ENCODE results near the gene CER1.

CER1 gene, protein sequence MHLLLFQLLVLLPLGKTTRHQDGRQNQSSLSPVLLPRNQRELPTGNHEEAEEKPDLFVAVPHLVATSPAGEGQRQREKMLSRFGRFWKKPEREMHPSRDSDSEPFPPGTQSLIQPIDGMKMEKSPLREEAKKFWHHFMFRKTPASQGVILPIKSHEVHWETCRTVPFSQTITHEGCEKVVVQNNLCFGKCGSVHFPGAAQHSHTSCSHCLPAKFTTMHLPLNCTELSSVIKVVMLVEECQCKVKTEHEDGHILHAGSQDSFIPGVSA

DNA sequence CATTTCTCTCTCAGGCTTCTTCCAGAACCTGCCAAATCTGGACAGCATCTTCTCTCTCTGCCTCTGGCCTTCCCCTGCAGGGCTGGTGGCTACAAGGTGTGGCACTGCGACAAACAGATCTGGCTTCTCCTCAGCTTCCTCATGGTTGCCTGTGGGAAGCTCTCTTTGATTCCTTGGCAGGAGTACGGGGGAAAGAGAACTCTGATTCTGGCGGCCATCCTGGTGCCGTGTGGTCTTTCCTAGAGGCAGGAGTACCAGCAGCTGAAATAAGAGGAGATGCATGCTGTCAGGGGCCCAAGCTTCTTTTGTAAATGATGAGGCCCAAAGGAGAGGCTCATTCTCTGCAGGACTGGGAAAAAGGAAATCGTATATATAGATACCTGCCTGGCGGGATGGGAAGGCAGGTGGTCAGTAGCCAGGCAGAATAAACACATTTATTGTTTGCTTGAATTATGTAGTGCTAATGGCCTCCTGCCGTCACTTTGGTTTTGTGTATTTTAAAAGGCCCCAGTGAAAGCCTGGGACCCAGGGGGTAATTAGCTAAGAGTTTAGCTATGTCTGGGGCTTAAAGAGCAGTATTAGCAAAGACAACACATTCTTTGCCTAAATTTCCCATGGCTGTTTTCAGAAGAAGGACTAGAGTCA lies at the start of gene CER1:
TSS of gene CER1 (minus strand) at position 343 of the 645 bp plus-strand sequence. CDS start at position 282, 61 bp downstream.
- no peak for DNase-seq (ENCODE audit: low spot score)

DNA sequence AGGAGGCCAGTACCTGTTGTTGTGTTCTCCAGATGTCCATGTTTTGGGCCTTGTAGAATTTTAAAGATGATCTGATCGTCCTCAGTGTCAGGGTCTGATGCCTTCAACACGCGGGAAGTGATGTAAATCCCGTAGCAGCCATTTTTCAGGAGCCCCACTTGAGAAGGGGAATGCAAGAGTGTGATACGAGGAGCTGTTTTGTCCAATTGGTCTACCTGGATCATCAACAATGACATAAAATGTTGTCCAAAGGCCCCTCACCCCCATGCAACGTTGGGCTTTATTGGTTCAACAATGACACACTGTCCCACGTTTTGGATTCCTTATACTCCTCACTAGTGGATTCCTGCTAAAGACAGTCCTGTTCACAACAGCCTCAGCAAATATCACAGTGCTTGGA lies 48.1 kb upstream of the CER1 start:
- DNase-seq (ENCODE audit: low spot score), result no peak

DNA sequence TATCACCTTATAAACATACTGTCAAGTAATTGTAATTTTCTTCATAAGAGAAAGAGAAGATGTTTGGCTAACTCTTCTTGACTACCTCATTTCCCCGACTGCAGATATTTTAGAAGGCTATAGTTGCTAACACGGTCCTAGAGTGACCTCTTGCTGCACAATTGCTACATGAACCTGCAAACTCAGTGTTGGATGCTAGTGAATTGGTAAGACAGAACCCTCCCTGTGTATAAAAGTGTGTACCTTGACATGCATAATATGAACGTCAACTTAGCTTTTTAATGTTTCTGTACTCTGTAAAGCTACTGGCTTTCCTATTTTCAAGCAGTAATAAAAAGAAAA lies 46.7 kb upstream of the CER1 start:
- DNase-seq (ENCODE audit: low spot score), result no peak

DNA sequence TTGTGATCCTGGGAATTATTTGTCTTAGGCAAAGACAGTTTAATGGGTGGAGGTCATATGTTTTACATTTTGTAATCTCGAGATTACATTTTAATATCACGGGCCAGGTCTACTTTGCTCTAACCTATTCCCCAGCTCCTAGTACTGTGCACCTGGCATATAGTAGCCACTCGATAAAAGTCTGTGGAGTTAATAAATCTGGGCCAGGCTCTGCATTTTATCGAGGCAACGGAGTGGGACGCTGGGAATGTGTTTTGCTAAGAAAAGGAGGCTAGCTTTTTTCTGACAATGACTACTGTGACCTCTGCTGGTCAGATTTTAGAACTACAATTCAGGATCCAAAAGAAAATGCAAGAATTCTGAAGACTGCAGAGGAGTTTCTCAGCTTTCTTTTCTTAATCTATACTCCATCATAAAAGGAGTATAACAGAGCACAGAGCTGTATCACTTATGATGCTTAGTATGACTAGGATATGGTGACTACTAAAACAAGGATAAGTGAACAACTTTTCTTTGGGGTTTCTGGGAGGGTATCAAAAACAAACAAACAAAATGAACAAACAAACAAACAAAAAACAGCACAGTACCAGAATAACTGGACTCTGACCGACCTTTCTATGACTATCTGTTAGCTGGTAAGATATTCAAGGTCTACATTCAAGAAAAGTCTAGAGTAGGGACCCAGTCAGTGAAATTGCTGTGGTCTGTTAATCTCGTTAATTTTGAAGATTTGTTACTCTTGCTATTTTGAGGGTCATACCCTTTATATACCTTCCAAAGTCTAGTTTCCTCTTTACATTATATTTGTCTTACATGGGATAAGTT lies 46.1 kb upstream of the CER1 start:
- DNase-seq (ENCODE audit: low spot score), result peak; percentile 72

DNA sequence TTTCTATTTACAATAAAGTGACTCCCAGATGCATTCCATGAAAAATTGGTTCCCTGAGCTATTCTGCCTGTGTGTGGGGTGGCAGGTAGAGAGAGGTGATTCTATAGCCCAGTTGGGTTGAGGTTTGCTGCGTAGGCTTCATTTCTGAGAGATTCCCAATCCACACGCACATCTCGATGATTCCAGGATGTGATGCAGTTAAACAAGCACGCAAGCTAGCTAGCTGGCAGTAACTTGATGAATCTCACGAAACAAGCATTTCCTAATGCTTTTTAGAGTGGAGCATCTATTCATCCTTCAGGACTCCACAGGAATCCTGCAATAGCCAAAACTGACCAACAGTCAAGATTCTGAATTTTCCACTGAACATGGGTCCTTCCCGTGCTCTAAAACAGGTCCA lies 43.8 kb upstream of the CER1 start:
- DNase-seq (ENCODE audit: low spot score), result no peak

DNA sequence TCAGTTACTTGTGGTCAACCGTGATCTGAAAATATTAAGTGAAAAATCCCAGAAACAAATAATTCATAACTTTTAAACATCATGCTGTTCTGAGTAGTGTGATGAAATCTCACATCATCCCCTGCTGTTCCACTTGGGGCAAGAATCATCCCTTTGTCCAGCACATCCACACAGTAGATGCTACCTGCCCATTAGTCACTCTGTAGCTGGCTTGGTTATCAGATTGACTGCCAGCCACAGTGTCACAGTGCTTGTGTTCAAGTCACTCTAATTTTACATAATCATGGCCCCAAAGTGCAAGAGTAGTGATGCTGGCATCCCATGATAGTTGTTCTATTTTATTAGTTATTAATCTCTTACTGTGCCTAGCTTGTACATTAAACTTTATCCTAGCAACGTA lies 39.1 kb upstream of the CER1 start:
- no peak for DNase-seq (ENCODE audit: low spot score)

DNA sequence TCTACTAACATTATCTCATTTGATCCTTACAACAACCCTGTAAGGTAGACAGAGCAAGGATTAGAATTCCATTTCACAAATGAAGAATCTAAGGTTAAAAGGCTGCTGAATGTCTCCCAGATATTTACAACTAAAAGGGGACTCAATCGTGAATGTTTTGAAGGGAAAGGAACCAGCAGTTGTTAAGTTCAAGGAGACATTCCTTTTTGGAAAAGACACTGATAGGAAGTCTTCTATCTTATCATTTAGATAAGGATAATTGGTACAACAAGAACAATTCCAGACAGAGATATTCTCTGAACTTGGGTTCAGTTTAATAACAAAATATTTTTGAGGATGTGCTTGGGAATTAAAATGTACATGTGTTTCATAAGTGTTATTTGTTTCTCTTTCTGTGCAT lies 37.5 kb upstream of the CER1 start:
- no peak for DNase-seq (ENCODE audit: low spot score)

DNA sequence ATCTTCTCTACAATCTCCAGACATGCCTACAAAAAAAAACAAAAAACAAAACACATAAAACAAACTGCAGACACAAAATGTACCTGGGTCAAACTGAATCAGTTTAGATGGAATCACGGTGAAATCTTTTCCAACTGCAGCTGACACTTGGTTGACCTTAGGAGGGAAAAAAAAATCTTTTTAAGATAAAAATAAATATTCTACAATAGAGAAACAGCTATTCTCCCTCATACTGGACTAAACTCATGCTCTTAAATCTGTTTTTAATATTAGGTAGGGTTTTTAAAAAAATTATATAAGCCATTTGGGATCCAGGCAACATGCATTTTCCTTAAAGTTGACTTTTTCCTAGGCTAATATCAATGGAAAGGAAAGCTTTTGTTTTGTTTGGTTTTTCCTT lies 33.8 kb upstream of the CER1 start:
- DNase-seq (ENCODE audit: low spot score), result no peak

DNA sequence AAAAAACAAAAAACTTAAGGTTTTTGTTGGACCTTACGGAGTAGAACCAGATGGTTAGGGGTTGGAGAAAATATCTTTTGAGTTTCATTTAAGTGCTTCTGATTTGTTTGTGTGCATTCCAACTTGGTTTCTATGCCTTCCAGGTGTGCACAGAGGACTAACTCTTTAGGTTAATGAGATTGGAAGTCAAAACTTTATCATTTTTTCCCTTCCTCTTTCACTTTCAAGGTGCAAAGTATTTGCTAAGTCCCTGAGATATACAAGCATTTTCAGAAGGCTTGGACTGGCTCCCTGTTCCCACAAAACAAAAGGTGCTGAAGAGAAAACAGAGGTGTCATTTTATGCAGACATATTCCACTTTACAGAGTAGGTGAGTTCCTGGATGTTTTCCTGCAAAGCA lies 30.3 kb upstream of the CER1 start:
- DNase-seq (ENCODE audit: low spot score), result no peak

DNA sequence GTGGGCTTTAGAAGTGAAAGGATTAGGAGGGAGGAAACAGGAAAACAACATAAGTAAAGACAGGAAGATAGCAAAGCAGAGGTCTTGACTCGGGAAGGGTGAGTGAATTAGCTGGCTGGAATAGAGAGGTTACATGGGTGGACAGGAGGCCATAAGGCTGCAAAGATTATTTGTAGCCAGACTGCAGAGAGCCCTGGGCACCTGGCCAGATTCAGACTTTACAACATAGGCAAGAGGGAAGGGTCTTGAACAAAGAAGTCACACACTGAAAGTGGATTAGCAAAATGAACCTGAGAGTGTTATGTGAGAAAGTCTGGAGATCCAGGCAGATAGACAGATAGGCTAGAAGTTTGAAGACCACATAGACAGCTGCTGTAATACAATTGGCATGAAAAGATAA lies 29.7 kb upstream of the CER1 start:
- no peak for DNase-seq (ENCODE audit: low spot score)

DNA sequence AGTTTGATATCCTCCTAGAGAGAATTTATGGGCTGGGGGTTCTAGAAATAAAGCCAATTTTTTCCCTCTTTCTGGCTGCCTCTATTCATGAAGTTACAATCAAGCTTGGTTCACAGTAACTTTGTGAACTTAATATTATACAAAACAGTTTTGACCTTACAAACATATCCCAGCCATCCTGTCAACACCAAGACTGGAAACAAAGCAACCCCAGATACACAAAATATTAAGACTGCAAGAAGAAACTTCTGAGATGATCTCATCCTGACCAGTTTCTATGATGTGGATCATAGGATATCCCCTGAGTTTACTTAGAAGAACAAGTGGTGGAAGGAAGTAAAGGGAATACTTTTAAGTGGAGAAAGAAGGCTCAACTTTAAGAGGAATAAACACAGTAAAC lies 28.3 kb upstream of the CER1 start:
- peak; percentile 20 for DNase-seq (ENCODE audit: low spot score)

DNA sequence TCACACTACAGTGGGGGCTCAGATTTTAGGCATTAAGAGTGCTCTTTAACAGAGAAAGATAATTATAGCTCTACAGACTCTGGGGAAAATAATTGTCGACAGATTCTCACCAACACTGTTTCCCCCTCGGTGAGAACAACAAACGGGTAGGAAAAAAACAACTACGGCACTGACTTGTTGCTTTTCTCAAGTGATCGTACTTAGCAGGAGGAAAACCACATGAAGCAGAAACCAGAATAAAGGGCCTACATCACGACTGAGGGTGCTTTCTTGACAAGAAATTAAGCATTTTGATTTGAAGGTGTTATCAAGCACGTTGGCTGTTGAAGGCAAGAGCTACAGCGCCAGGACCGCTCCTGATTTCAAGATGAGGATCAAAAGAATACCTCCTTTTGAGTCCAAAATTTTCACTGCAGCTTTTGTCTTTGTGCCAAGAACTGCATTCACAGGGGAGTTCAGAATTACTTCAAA lies 27.2 kb upstream of the CER1 start:
- DNase-seq (ENCODE audit: low spot score), result no peak

DNA sequence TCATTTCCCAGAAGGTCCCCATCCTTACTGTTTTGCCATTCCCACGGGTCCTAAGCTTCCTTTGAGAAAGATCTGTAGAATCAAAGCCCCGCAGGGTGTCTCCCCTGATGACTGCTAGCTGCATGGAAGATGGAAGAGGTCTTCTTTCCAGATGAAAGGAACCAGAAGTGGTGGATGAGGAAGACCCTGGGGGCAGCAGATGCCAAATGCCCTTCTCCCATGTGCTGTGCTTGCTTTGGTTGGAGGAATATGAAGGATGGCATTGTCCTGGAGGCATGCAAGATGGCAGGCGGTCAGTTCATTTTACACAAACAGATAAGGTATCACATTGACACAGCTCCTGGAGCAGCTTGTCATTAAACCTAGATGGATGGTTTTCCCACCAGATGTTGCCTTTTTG lies 25.8 kb upstream of the CER1 start:
- DNase-seq (ENCODE audit: low spot score), result no peak

DNA sequence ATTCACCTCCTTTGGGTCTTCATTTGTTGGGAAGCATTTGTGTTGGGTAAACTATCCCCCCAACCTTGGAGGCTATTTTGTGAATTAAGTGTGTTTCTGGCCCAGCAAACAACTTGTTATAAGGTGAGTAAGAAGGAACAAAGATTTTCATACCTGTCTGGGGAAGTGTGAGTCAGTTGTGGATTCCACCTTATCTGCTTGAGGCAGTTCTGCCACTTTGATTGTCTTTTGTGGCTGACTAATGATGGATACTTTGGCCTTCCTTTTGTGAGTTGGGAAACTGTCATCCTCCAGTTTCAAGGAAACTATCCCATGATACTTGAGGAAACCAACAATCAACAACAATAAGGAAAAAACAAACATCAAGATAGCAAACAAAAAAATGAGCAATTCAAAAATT lies 24.6 kb upstream of the CER1 start:
- peak; percentile 59 for DNase-seq (ENCODE audit: low spot score)

DNA sequence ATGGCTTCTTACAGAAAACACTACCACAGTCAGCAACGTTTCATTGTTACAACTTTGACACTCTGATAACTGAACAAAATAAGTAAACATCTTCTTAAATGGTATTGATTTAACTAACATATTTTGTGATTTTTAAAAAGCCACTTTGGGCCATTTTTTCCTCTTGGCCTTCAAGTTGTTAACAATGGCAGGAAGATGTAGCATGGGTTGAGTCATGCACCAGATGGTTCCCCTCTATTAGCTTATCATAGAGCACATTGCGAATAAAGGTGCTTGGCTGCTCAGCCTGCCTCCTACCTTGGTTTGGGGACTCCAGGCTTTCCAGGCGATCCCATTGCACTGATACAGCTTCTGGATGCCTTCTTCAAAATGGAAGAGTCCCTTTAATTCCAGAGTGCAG lies 24.1 kb upstream of the CER1 start:
- DNase-seq (ENCODE audit: low spot score), result no peak

DNA sequence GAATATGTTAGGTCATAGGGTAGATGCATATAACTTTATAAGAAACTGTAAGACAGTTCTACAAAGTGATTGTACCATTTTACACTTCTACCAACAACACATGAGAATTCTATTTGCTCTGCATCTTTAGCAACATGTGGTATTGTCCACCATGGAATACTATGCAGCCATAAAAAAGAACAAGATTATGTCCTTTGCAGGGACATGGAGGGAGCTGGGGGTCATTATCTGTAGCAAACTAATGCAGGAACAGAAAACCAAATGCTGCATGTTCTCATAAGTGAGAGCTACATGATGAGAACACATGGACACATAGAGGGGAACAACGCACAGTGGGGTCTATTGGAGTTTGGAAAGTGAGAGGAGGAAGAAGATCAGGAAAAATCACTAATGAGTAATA lies 22.2 kb upstream of the CER1 start:
- DNase-seq (ENCODE audit: low spot score), result no peak

DNA sequence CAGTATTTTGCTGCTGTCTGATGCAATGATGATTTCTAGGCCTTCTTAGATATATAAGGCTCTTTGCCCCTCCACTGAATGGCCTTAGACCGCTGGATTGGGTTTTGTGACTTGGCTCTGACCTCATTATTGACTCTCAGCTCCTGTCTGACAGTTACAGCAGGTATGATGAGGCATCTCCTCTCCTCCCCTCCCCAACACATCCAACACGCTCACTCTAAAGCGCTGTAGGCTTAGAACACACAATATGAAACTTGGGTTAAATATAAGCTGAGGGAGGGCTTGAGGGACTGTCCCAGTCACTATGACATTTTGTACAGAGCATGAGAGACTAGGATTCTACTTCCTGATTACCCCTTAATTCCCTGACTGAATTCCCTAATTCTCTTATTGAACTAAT lies 18.8 kb upstream of the CER1 start:
- no peak for DNase-seq (ENCODE audit: low spot score)

DNA sequence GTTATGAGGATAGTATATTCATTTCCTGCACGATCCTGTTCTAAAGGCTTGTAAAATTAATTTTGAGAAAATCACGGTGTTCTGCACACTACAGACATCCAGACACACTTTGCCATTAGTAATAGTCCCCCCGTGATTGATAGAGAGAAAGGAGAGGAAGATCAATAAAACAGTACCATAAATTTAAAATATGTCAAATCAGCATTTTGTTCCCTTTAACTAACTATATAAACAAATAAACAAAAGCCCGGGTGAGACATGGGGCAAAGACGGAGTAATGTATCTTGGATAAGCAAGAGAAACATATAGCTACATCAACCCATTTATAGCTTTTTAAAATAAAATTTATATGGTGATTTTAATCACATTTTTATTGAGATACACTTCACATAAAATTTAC lies 10.6 kb upstream of the CER1 start:
- DNase-seq (ENCODE audit: low spot score), result no peak

DNA sequence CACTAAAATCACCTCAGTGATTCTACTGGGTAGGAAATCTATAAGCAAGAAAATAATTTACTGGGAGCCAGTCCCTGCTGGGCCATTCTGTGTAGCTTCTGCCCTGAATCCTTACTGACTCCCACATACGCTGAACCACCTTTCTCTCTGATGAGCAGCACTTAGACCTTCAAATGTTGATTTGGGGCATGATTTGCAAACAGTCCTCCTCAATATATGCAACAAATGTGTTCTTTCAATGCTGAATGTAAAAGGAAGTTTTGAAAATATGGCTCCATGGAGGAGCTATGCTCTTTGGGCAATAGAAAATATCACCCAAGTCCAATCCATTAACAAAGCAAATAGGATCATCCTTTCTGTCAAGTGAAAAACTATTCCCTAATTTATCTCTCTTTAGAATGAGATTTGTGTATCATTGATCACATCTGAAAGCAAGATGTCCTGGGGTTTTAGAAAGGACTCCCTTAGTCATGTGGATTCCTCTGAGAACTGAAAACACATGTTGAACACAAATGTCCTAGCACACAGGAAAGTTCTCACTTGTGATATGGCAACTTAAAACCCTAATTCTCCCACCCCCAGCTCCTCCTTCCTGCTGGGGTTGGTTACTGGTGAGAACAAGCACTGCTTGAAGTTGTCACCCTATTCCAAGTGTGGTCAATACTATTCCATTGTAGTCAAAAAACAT lies 8.9 kb upstream of the CER1 start:
- DNase-seq (ENCODE audit: low spot score), result no peak

DNA sequence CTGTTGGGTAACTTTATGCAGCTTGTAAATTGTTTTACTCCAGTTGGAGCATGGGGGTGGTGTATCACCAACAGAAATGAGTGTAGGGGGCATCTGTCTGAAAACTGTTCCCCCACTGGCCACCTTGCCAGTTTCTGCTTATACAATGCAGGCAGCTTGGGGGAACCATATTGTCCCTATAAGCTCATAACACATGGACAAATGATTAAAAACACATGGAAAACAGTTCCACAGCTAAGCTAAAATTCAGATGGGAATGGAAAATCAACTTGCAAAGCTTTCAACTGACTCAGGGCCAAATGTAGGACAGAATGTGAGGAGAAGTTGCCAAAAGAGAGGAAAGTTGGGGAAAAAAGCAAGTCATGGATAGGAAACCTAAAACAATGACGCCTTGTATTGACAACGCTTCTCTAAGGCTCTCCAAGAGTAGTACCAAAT lies 7.9 kb upstream of the CER1 start:
- DNase-seq (ENCODE audit: low spot score), result no peak

DNA sequence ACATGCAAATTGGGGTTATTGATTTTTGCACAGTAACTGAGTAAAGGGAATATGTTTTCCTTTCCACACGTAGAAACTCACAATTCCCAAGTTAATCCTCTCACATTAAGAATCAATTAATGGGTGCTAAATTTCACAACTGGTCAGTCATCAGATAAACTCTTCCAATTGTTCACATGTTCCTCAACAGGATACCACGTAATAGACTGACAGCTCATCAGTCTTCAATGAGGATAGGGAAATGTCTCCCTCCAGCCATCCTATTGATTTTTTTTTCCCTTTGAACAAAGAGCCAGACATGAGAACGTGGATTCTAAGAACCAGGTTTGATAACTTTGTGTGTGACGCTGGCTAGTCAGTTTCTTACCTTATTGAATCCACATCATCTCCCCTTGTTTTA lies 768 bp upstream of the CER1 start:
- DNase-seq (ENCODE audit: low spot score), result no peak

DNA sequence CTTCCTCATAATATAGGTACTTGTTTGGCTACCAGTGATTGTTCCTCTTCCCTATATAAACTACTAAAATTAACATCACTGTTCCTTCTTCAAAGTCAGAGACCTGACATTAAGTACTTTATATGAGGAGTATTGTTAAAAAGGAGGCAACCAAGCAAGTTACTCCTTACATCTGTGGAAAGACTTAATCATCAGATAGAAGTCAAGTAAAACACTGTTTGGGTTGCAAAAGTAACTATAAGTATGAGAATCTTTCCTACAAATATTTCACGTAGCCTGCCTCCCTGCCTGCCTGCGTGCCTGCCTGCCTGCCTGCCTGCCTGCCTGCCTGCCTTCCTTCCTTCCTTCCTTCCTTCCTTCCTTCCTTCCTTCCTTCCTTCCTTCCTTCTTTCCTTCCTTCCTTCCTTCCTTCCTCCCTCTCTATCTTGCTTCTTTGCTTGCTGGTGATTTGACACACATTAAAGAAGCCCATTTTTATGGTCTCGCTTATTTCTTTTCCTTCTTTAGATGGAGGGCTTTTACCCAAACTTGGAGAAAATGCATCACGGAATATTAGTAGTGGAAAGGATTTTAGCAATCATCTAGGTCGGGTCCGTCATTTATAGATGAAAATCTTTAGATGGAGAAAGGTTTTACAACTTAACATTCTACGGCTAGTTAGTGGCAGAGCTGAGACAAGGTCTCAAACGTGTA lies 3.2 kb downstream of the CER1 start:
- DNase-seq (ENCODE audit: low spot score), result no peak

Measured in kidney tubule cell (primary cell).